ENCODE results near the gene UNC5CL.

Gene UNC5CL

GRCh38 chr6:41037107-41037900 is 1.7 kb downstream of the UNC5CL start:
- no peak overlapping the region for H3K4me3 ChIP-seq (ENCODE audit: low read depth, low read length)
- TF ChIP-seq CTCF (IDR thresholded peaks at IDR 0.05; ENCODE audit: low read depth, low read length), result no peak

- no peak overlapping the region for H3K4me3 ChIP-seq (ENCODE audit: low read depth, low read length)
- no peak for TF ChIP-seq CTCF (IDR thresholded peaks at IDR 0.05; ENCODE audit: low read depth, low read length)
Measured at GRCh38 chr6:41036601-41037000, 2.4 kb downstream of the UNC5CL start.

- TF ChIP-seq CTCF (IDR thresholded peaks at IDR 0.05; ENCODE audit: low read depth, low read length), result no peak
- H3K4me3 ChIP-seq (ENCODE audit: low read depth, low read length), result no peak overlapping the region
Measured at GRCh38 chr6:41036186-41036585, 2.8 kb downstream of the UNC5CL start.

- TF ChIP-seq CTCF (IDR thresholded peaks at IDR 0.05; ENCODE audit: low read depth, low read length), result no peak
- no peak overlapping the region for H3K4me3 ChIP-seq (ENCODE audit: low read depth, low read length)
Measured at GRCh38 chr6:41033776-41034175, 5.2 kb downstream of the UNC5CL start.

GRCh38 chr6:41032830-41033229 is 6.2 kb downstream of the UNC5CL start:
- TF ChIP-seq CTCF (IDR thresholded peaks at IDR 0.05; ENCODE audit: low read depth, low read length), result no peak
- no peak overlapping the region for H3K4me3 ChIP-seq (ENCODE audit: low read depth, low read length)

- H3K4me3 ChIP-seq (ENCODE audit: low read depth, low read length), result peak overlapping the region; percentile 36
- no peak for TF ChIP-seq CTCF (IDR thresholded peaks at IDR 0.05; ENCODE audit: low read depth, low read length)
Measured at GRCh38 chr6:41028561-41029412, 10.2 kb downstream of the UNC5CL start.

Measured in WI38 (cell line).